Spleen (tissue), 11 donors: ENCODE results near the gene IDI2. TPM values are rescaled to one million over a fixed set of nuclear protein-coding genes. Genes with fewer than 3 reads are reported as not detected.

Source experiments
- DNase-seq: peaks from one replicate; pipeline ENCODE4 v3.0.0-alpha.2; 2020
- H3K27ac ChIP-seq, 8 donors: fragments of 200-600 bp; sonication (generic) in 7 of 8; 1 replicate in 4 of 8; 2 replicates in 4 of 8; pipeline versions ENCODE4 v1.5.0 to v1.8.0; 2016 to 2021; ENCODE audit warnings: inconsistent platforms in 4 of 8, mild to moderate bottlenecking in 4 of 8, moderate library complexity in 1 of 8
- H3K27me3 ChIP-seq, 7 donors: fragments of 200-600 bp; sonication (generic) in 6 of 7; replicated peaks in 1 of 7; 1 replicate in 4 of 7; 2 replicates in 3 of 7; pipeline versions ENCODE4 v1.5.0 to v1.8.0; 2016 to 2021; ENCODE audit warnings: inconsistent platforms in 3 of 7, mild to moderate bottlenecking in 1 of 7
- H3K36me3 ChIP-seq, 6 donors: fragments of 200-600 bp; sonication (generic) in 5 of 6; 1 replicate in 4 of 6; 2 replicates in 2 of 6; pipeline versions ENCODE4 v1.5.0 to v1.8.0; 2016 to 2021; ENCODE audit warnings: inconsistent platforms in 2 of 6
- H3K4me1 ChIP-seq, 6 donors: fragments of 200-600 bp; sonication (generic) in 5 of 6; 1 replicate in 3 of 6; 2 replicates in 3 of 6; pipeline versions ENCODE4 v1.5.0 to v1.8.0; 2016 to 2021; ENCODE audit warnings: inconsistent platforms in 3 of 6
- H3K4me3 ChIP-seq, 8 donors: fragments of 200-600 bp; sonication (generic) in 7 of 8; 1 replicate in 4 of 8; 2 replicates in 4 of 8; pipeline versions ENCODE4 v1.5.0 to v1.8.0; 2016 to 2021; ENCODE audit warnings: inconsistent platforms in 4 of 8, mild to moderate bottlenecking in 4 of 8, moderate library complexity in 2 of 8
- H3K9me3 ChIP-seq, 8 donors: fragments of 200-600 bp; sonication (generic) in 7 of 8; 1 replicate in 4 of 8; 2 replicates in 4 of 8; pipeline versions ENCODE4 v1.5.0 to v1.8.0; 2016 to 2021; ENCODE audit warnings: inconsistent platforms in 4 of 8
- POLR2A ChIP-seq, 3 donors: fragments of 450-650 bp; IDR thresholded peaks; one replicate each; pipeline ENCODE4 v1.5.1; 2017; ENCODE audit warnings: antibody characterized with exemption in 3 of 3, mild to moderate bottlenecking in 1 of 3
- POLR2AphosphoS5 ChIP-seq, 3 donors: sonication (generic); formaldehyde crosslinking; IDR thresholded peaks; one replicate each; pipeline ENCODE4 v1.5.1; 2017; ENCODE audit warnings: antibody characterized with exemption in 3 of 3
- whole genome bisulfite sequencing, 5 donors: extraction: QIAGEN DNeasy Blood & Tissue Kit in 3 of 5; methylation state at CpG; one replicate each; pipeline versions ENCODE4 v1.1.5 to v1.1.7; 2013 to 2018; 5-methylcytosine and 5-hydroxymethylcytosine counted together
- intact Hi-C: fragments of 100-400 bp; cut with DNase I; formaldehyde crosslinking; loops from one replicate; pipeline ENCODE4 v1.15.0; 2023; ENCODE audit warnings: low total_unique reads
- polyA plus RNA-seq, 3 donors: library from polyadenylated mRNA; stranded (reverse); fragments of 200-250 nt; gene quantifications; one replicate each; pipeline ENCODE4 v1.2.1, GENCODE V29; 2013
- total RNA-seq, 7 donors: library from RNA; depleted of rRNA in 3 of 7; stranded (reverse); fragments of >200 nt in 3 of 7; fragmentation: NEBNext Ultra II Directional in 4 of 7; extraction: Animal tissue kit (Norgen Biotek cat#: 25700) in 4 of 7; gene quantifications; one replicate each; pipeline versions ENCODE4 v1.1.0 to v1.2.1, GENCODE V29; 2016 to 2021
- TF ChIP-seq, protein P1 (sequence below), 11 experiments: fragments of 200-600 bp in 7 of 11; fragments of 450-650 bp in 4 of 11; sonication (generic) in 4 of 11; IDR thresholded peaks in 8 of 11; conservative IDR thresholded peaks in 3 of 11; 1 replicate in 7 of 11; 2 replicates in 4 of 11; pipeline versions ENCODE4 v1.4.0 to v1.8.0; 2016 to 2021; ENCODE audit warnings: antibody characterized with exemption in 11 of 11, inconsistent platforms in 4 of 11, mild to moderate bottlenecking in 1 of 11
- donor health status: healthy with polysubstance abuse.
- donor health status: DM: no; HTN: no; CAD: no; lungs with moderate emphysema.
- donor health status: DM: no; HTN: no; CAD: no.
- donor health status: Bipolar disorder and iron deficiency.
- donor health status: healthy.
- donor health status: DM: no; HTN: no; CAD: no.
- donor health status: DM: yes; HTN: yes; CAD: no.

The IDI2 gene
- total and polyA plus RNA-seq, 10 donors, result 0.06 to 0.09 TPM; not detected in 8

DNA sequence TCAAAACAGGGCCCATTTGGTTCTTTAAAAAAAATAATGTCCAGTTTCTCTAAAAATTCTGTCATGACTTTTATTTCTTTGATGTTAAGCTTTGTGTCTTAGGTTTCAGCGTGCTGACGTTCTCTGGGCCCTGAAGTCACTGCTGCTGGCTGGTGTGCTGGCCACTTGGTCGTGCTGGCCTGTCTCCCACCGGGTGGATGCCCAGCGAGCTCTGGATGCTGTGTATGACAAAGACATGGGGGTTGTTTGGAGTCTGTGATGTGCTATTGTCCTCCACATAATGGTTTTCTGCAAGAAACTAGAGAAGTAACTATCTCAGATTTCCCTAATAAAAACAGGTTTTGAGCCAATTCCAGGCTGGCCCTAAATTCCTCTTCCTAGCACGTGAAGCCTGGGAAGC, 9.5 kb upstream of the IDI2 start:
- Histone ChIP-seq H3K36me3 (peaks cover 0 to 39% (median 7%) of the 10 kb centered on the region in 6 donors), H3K27ac (no peak overlapping the region), H3K9me3 (no peaks in the 10 kb centered on the region), H3K4me3 (no peak overlapping the region), H3K27me3 (no peaks in the 10 kb centered on the region), H3K4me1 (peaks cover 0 to 5% (median 0%) of the 10 kb centered on the region in 6 donors)
- DNase-seq, result no peak
- TF ChIP-seq, protein P1, sequence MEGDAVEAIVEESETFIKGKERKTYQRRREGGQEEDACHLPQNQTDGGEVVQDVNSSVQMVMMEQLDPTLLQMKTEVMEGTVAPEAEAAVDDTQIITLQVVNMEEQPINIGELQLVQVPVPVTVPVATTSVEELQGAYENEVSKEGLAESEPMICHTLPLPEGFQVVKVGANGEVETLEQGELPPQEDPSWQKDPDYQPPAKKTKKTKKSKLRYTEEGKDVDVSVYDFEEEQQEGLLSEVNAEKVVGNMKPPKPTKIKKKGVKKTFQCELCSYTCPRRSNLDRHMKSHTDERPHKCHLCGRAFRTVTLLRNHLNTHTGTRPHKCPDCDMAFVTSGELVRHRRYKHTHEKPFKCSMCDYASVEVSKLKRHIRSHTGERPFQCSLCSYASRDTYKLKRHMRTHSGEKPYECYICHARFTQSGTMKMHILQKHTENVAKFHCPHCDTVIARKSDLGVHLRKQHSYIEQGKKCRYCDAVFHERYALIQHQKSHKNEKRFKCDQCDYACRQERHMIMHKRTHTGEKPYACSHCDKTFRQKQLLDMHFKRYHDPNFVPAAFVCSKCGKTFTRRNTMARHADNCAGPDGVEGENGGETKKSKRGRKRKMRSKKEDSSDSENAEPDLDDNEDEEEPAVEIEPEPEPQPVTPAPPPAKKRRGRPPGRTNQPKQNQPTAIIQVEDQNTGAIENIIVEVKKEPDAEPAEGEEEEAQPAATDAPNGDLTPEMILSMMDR (IDR thresholded peaks at IDR 0.05 in 8 of 11, conservative IDR thresholded peaks at IDR 0.05 in 3 of 11), result no peak
- TF ChIP-seq POLR2A (IDR thresholded peaks at IDR 0.05), result no peak
- no peak for TF ChIP-seq POLR2AphosphoS5 (IDR thresholded peaks at IDR 0.05)
- intact Hi-C loops, result no loop called here
- 92 to 94% (median 94%) methylated on average over 6 of the region's 6 CpGs for WGBS, 5 donors

GRCh38 chr10:1034758-1035157, 9.1 kb upstream of the IDI2 start:
- Histone ChIP-seq H3K9me3 (no peaks in the 10 kb centered on the region), H3K36me3 (peaks cover 0 to 35% (median 5%) of the 10 kb centered on the region in 6 donors), H3K27ac (no peak overlapping the region), H3K4me3 (no peak overlapping the region), H3K27me3 (no peaks in the 10 kb centered on the region), H3K4me1 (peaks cover 0 to 1% (median 0%) of the 10 kb centered on the region in 6 donors)
- TF ChIP-seq, protein P1 (IDR thresholded peaks at IDR 0.05 in 8 of 11, conservative IDR thresholded peaks at IDR 0.05 in 3 of 11), result no peak
- TF ChIP-seq POLR2A (IDR thresholded peaks at IDR 0.05) (no peak), POLR2AphosphoS5 (IDR thresholded peaks at IDR 0.05) (no peak)
- intact Hi-C loops, result no loop called here
- DNase-seq, result no peak
- 83 to 90% (median 88%) methylated on average over 3 of the region's 3 CpGs for WGBS, 5 donors

DNA sequence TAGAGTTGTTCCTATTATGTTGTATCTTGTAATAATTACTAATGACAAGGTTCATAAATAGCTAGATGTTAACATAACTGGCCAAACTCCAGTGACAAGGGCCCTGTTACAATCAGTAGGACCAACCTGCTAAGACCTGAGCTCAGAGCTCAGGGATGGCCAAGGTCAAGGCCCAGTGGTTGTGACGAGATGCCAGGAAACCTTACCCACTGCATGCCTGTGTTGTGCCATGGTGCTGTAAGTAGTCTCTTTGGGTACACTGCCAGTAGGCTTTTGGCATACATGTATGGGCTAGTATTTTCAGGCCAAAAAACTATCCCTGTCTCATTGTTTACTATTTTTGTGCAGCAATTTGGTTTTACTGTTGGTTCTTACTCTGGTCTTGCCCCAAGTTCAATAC, 7.9 kb upstream of the IDI2 start:
- Histone ChIP-seq H3K27me3 (no peaks in the 10 kb centered on the region), H3K27ac (no peak overlapping the region), H3K36me3 (peaks cover 0 to 25% (median 0%) of the 10 kb centered on the region in 6 donors), H3K9me3 (no peaks in the 10 kb centered on the region), H3K4me1 (no peaks in the 10 kb centered on the region), H3K4me3 (no peak overlapping the region)
- TF ChIP-seq, protein P1 (IDR thresholded peaks at IDR 0.05 in 8 of 11, conservative IDR thresholded peaks at IDR 0.05 in 3 of 11), result no peak
- TF ChIP-seq POLR2A (IDR thresholded peaks at IDR 0.05), result no peak
- TF ChIP-seq POLR2AphosphoS5 (IDR thresholded peaks at IDR 0.05), result no peak
- DNase-seq, result no peak
- intact Hi-C loops, result no loop called here
- 60 to 89% (median 74%) methylated on average over 1 of the region's 1 CpG for WGBS, 5 donors

GRCh38 chr10:1029838-1030237, 4.2 kb upstream of the IDI2 start:
- H3K36me3 ChIP-seq, result no peaks in the 10 kb centered on the region
- TF ChIP-seq POLR2A (IDR thresholded peaks at IDR 0.05) (no peak), POLR2AphosphoS5 (IDR thresholded peaks at IDR 0.05) (no peak)
- TF ChIP-seq, protein P1 (IDR thresholded peaks at IDR 0.05 in 8 of 11, conservative IDR thresholded peaks at IDR 0.05 in 3 of 11), result no peak
- H3K4me1 ChIP-seq, result no peaks in the 10 kb centered on the region
- 96 to 97% (median 96%) methylated on average over 7 of the region's 7 CpGs for WGBS, 5 donors
- H3K9me3 ChIP-seq, result no peaks in the 10 kb centered on the region
- H3K27me3 ChIP-seq, result no peaks in the 10 kb centered on the region
- H3K27ac ChIP-seq, result no peak overlapping the region
- intact Hi-C loops, result no loop called here
- H3K4me3 ChIP-seq, result no peak overlapping the region
- DNase-seq, result no peak
